H1 (cell line): ENCODE results near the gene NMNAT3. TPM values are rescaled to one million over a fixed set of nuclear protein-coding genes. Genes with fewer than 3 reads are reported as not detected.

ENCODE experiments used
- RNF2 ChIP-seq: fragments of 200-900, 300-1000 bp; sonication (generic); IDR thresholded peaks from 2 replicates; pipeline ENCODE4 v1.7.1; 2016; ENCODE audit warnings: borderline replicate concordance, low read depth, mild to moderate bottlenecking, antibody characterized with exemption, low read length; ENCODE audit not compliant: poor library complexity, severe bottlenecking; ENCODE audit errors: missing control alignments
- polyA plus RNA-seq, 7 experiments: library from polyadenylated mRNA; depleted of rRNA in 3 of 7; stranded (reverse) in 5 of 7; unstranded in 2 of 7; fragments of >200 nt in 5 of 7; fragments of 200-250 nt in 2 of 7; gene quantifications; 1 replicate in 5 of 7; 2 replicates in 1 of 7; 4 replicates in 1 of 7; pipeline versions ENCODE4 v1.2.1 to v1.2.3, GENCODE V29; 2011 to 2013; ENCODE audit warnings: missing spikeins in 2 of 7, mixed read lengths in 2 of 7
- total RNA-seq: library from RNA; stranded (reverse); fragmentation: NEBNext Ultra II Directional; extraction: Animal tissue kit (Norgen Biotek cat#: 25700); gene quantifications from 2 replicates; pipeline ENCODE4 v1.2.1, GENCODE V29; 2021

Gene NMNAT3
- total and polyA plus RNA-seq, 2 of the 8 experiments (the other 6 are each of a cell fraction or from before 2014, with no cell fraction given): 4.2 to 4.3 TPM

GRCh38 chr3:139617672-139618268 lies 60.0 kb downstream of the NMNAT3 start (continued):
- no peak for TF ChIP-seq RNF2
